GM12878 (cell line): ENCODE data around the gene UBR7.

ENCODE experiments used
- CHD1 ChIP-seq: IDR thresholded peaks from 2 replicates; pipeline ENCODE4 v1.6.1; 2012; ENCODE audit warnings: low read depth, low read length, improper control_type of control experiment
- CHD2 ChIP-seq: IDR thresholded peaks from 2 replicates; pipeline ENCODE4 v1.6.1; 2011; ENCODE audit warnings: low read depth, low read length, improper control_type of control experiment, borderline replicate concordance
- POLR2AphosphoS5 ChIP-seq: IDR thresholded peaks from 2 replicates; pipeline ENCODE4 v1.6.1; 2011; ENCODE audit warnings: mild to moderate bottlenecking, low read length, inconsistent platforms
- TAF1 ChIP-seq: IDR thresholded peaks from 2 replicates; pipeline ENCODE4 v1.6.1; 2011; ENCODE audit warnings: mild to moderate bottlenecking, low read depth, low read length, borderline replicate concordance
- TF ChIP-seq, protein P1 (sequence below), 3 experiments: IDR thresholded peaks in 2 of 3; conservative IDR thresholded peaks in 1 of 3; 2 replicates each; pipeline ENCODE4 v1.5.1; 2011; ENCODE audit warnings: low read depth in 3 of 3, low read length in 3 of 3, mild to moderate bottlenecking in 3 of 3, control low read depth in 2 of 3, moderate library complexity in 2 of 3, inconsistent platforms in 1 of 3, mixed read lengths in 1 of 3; ENCODE audit not compliant: control insufficient read depth in 2 of 3, insufficient read depth in 1 of 3; ENCODE audit errors: extremely low read depth in 1 of 3
- TF ChIP-seq, protein P2 (sequence below): IDR thresholded peaks from 2 replicates; pipeline ENCODE4 v1.6.1; 2011; ENCODE audit warnings: low read depth, low read length, improper control_type of control experiment, borderline replicate concordance
- TF ChIP-seq, protein P3 (sequence below): IDR thresholded peaks from 2 replicates; pipeline ENCODE4 v1.6.1; 2012; ENCODE audit warnings: low read depth, low read length, improper control_type of control experiment

DNA sequence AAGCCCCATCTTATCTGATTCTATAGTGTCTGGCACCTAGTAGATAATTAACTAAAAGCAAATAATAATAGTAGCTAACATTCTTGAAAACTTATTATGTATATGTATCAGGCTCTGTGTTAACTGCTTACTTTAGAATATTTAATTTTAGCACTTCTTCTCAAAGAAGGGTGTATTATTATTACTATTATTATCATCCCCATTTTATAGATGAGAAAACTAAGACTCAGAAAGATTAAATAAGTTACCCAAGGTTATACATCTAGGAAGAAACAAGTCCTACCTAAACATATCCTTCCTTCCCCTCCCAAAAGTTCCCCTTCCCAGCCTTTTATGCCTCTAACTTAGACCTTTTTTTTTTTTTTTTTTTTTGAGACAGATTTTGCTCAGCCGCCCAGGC lies 61.4 kb downstream of the UBR7 start:
- no peak for TF ChIP-seq CHD2
- TF ChIP-seq TAF1: no peak
- TF ChIP-seq, protein P1, sequence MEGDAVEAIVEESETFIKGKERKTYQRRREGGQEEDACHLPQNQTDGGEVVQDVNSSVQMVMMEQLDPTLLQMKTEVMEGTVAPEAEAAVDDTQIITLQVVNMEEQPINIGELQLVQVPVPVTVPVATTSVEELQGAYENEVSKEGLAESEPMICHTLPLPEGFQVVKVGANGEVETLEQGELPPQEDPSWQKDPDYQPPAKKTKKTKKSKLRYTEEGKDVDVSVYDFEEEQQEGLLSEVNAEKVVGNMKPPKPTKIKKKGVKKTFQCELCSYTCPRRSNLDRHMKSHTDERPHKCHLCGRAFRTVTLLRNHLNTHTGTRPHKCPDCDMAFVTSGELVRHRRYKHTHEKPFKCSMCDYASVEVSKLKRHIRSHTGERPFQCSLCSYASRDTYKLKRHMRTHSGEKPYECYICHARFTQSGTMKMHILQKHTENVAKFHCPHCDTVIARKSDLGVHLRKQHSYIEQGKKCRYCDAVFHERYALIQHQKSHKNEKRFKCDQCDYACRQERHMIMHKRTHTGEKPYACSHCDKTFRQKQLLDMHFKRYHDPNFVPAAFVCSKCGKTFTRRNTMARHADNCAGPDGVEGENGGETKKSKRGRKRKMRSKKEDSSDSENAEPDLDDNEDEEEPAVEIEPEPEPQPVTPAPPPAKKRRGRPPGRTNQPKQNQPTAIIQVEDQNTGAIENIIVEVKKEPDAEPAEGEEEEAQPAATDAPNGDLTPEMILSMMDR (IDR thresholded peaks at IDR 0.05 in 2 of 3, conservative IDR thresholded peaks at IDR 0.05 in 1 of 3; ENCODE audit: control insufficient read depth in 2 of 3, extremely low read depth in 1 of 3, insufficient read depth in 1 of 3, low read depth in 3 of 3, low read length in 3 of 3): no peak
- no peak for TF ChIP-seq CHD1
- TF ChIP-seq, protein P2, sequence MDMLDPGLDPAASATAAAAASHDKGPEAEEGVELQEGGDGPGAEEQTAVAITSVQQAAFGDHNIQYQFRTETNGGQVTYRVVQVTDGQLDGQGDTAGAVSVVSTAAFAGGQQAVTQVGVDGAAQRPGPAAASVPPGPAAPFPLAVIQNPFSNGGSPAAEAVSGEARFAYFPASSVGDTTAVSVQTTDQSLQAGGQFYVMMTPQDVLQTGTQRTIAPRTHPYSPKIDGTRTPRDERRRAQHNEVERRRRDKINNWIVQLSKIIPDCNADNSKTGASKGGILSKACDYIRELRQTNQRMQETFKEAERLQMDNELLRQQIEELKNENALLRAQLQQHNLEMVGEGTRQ: no peak
- TF ChIP-seq, protein P3, sequence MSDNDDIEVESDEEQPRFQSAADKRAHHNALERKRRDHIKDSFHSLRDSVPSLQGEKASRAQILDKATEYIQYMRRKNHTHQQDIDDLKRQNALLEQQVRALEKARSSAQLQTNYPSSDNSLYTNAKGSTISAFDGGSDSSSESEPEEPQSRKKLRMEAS: no peak
- TF ChIP-seq POLR2AphosphoS5: no peak
